Measurements from ENCODE around the gene RBM22.

Gene RBM22

GRCh38 chr5:150658699-150659265 lies 42.1 kb downstream of the RBM22 start:
- peaks cover 6% of the 10 kb centered on the region for H3K27me3 ChIP-seq (replicated peaks; ENCODE audit: control insufficient read depth, insufficient read depth, low read length)

GRCh38 chr5:150658121-150658520 lies 42.7 kb downstream of the RBM22 start:
- Histone ChIP-seq H3K9ac (ENCODE audit: low read length) (no peak overlapping the region), H3K36me3 (ENCODE audit: control insufficient read depth, insufficient read depth, low read length, severe bottlenecking) (no peaks in the 10 kb centered on the region), H3K4me3 (ENCODE audit: low read length) (no peak overlapping the region), H3K4me1 (ENCODE audit: control insufficient read depth, insufficient read depth, low read length) (peaks cover 15% of the 10 kb centered on the region), H3K27me3 (replicated peaks; ENCODE audit: control insufficient read depth, insufficient read depth, low read length) (peaks cover 6% of the 10 kb centered on the region), H3K9me3 (ENCODE audit: control insufficient read depth, low read length) (no peaks in the 10 kb centered on the region)
- DNase-seq (ENCODE audit: low read depth) = no peak

More at GRCh38 chr5:150658699-150659265, 42.1 kb downstream of the RBM22 start:
- H3K9me3 ChIP-seq (ENCODE audit: control insufficient read depth, low read length) = no peaks in the 10 kb centered on the region
- H3K9ac ChIP-seq (ENCODE audit: low read length) = no peak overlapping the region
- no peaks in the 10 kb centered on the region for H3K36me3 ChIP-seq (ENCODE audit: control insufficient read depth, insufficient read depth, low read length, severe bottlenecking)
- H3K4me1 ChIP-seq (ENCODE audit: control insufficient read depth, insufficient read depth, low read length) = peaks cover 8% of the 10 kb centered on the region
- no peak overlapping the region for H3K4me3 ChIP-seq (ENCODE audit: low read length)
- no peak for DNase-seq (ENCODE audit: low read depth)

- Histone ChIP-seq H3K36me3 (ENCODE audit: control insufficient read depth, insufficient read depth, low read length, severe bottlenecking) (no peaks in the 10 kb centered on the region), H3K4me3 (ENCODE audit: low read length) (peak overlapping the region; percentile 75), H3K4me1 (ENCODE audit: control insufficient read depth, insufficient read depth, low read length) (peaks cover 20% of the 10 kb centered on the region), H3K9ac (ENCODE audit: low read length) (peak overlapping the region; percentile 78), H3K27me3 (replicated peaks; ENCODE audit: control insufficient read depth, insufficient read depth, low read length) (peaks cover 4% of the 10 kb centered on the region), H3K9me3 (ENCODE audit: control insufficient read depth, low read length) (no peaks in the 10 kb centered on the region)
- DNase-seq (ENCODE audit: low read depth) = peak; percentile 78
Observed at GRCh38 chr5:150656191-150657132, 44.4 kb downstream of the RBM22 start.

- Histone ChIP-seq H3K4me1 (ENCODE audit: control insufficient read depth, insufficient read depth, low read length) (peaks cover 20% of the 10 kb centered on the region), H3K9ac (ENCODE audit: low read length) (no peak overlapping the region), H3K4me3 (ENCODE audit: low read length) (no peak overlapping the region), H3K36me3 (ENCODE audit: control insufficient read depth, insufficient read depth, low read length, severe bottlenecking) (no peaks in the 10 kb centered on the region), H3K27me3 (replicated peaks; ENCODE audit: control insufficient read depth, insufficient read depth, low read length) (no peaks in the 10 kb centered on the region), H3K9me3 (ENCODE audit: control insufficient read depth, low read length) (no peaks in the 10 kb centered on the region)
- no peak for DNase-seq (ENCODE audit: low read depth)
Observed at GRCh38 chr5:150655221-150655620, 45.6 kb downstream of the RBM22 start.

GRCh38 chr5:150653762-150654556 lies 46.9 kb downstream of the RBM22 start:
- no peak for DNase-seq (ENCODE audit: low read depth)
- H3K4me1 ChIP-seq (ENCODE audit: control insufficient read depth, insufficient read depth, low read length) = peaks cover 20% of the 10 kb centered on the region
- H3K9me3 ChIP-seq (ENCODE audit: control insufficient read depth, low read length) = no peaks in the 10 kb centered on the region
- H3K27me3 ChIP-seq (replicated peaks; ENCODE audit: control insufficient read depth, insufficient read depth, low read length) = no peaks in the 10 kb centered on the region
- no peak overlapping the region for H3K4me3 ChIP-seq (ENCODE audit: low read length)
- H3K9ac ChIP-seq (ENCODE audit: low read length) = no peak overlapping the region
- peaks cover 7% of the 10 kb centered on the region for H3K36me3 ChIP-seq (ENCODE audit: control insufficient read depth, insufficient read depth, low read length, severe bottlenecking)

- H3K27me3 ChIP-seq (replicated peaks; ENCODE audit: control insufficient read depth, insufficient read depth, low read length) = no peaks in the 10 kb centered on the region
- no peak overlapping the region for H3K9ac ChIP-seq (ENCODE audit: low read length)
- no peaks in the 10 kb centered on the region for H3K9me3 ChIP-seq (ENCODE audit: control insufficient read depth, low read length)
- no peak overlapping the region for H3K4me3 ChIP-seq (ENCODE audit: low read length)
- DNase-seq (ENCODE audit: low read depth) = no peak
- peaks cover 20% of the 10 kb centered on the region for H3K4me1 ChIP-seq (ENCODE audit: control insufficient read depth, insufficient read depth, low read length)
- H3K36me3 ChIP-seq (ENCODE audit: control insufficient read depth, insufficient read depth, low read length, severe bottlenecking) = peaks cover 14% of the 10 kb centered on the region
Observed at GRCh38 chr5:150653145-150653761, 47.6 kb downstream of the RBM22 start.

- Histone ChIP-seq H3K9me3 (ENCODE audit: control insufficient read depth, low read length) (no peaks in the 10 kb centered on the region), H3K4me1 (ENCODE audit: control insufficient read depth, insufficient read depth, low read length) (peaks cover 26% of the 10 kb centered on the region), H3K27me3 (replicated peaks; ENCODE audit: control insufficient read depth, insufficient read depth, low read length) (no peaks in the 10 kb centered on the region), H3K36me3 (ENCODE audit: control insufficient read depth, insufficient read depth, low read length, severe bottlenecking) (peaks cover 14% of the 10 kb centered on the region), H3K9ac (ENCODE audit: low read length) (no peak overlapping the region), H3K4me3 (ENCODE audit: low read length) (no peak overlapping the region)
- DNase-seq (ENCODE audit: low read depth) = no peak
Observed at GRCh38 chr5:150651924-150652671, 48.8 kb downstream of the RBM22 start.

GRCh38 chr5:150651382-150651781 lies 49.5 kb downstream of the RBM22 start:
- H3K27me3 ChIP-seq (replicated peaks; ENCODE audit: control insufficient read depth, insufficient read depth, low read length) = no peaks in the 10 kb centered on the region
- H3K9me3 ChIP-seq (ENCODE audit: control insufficient read depth, low read length) = no peaks in the 10 kb centered on the region
- H3K4me3 ChIP-seq (ENCODE audit: low read length) = no peak overlapping the region
- peaks cover 14% of the 10 kb centered on the region for H3K36me3 ChIP-seq (ENCODE audit: control insufficient read depth, insufficient read depth, low read length, severe bottlenecking)
- H3K4me1 ChIP-seq (ENCODE audit: control insufficient read depth, insufficient read depth, low read length) = peaks cover 25% of the 10 kb centered on the region
- no peak overlapping the region for H3K9ac ChIP-seq (ENCODE audit: low read length)
- no peak for DNase-seq (ENCODE audit: low read depth)

- Histone ChIP-seq H3K4me1 (ENCODE audit: control insufficient read depth, insufficient read depth, low read length) (peaks cover 30% of the 10 kb centered on the region), H3K9ac (ENCODE audit: low read length) (no peak overlapping the region), H3K27me3 (replicated peaks; ENCODE audit: control insufficient read depth, insufficient read depth, low read length) (no peaks in the 10 kb centered on the region), H3K36me3 (ENCODE audit: control insufficient read depth, insufficient read depth, low read length, severe bottlenecking) (peaks cover 14% of the 10 kb centered on the region), H3K9me3 (ENCODE audit: control insufficient read depth, low read length) (no peaks in the 10 kb centered on the region), H3K4me3 (ENCODE audit: low read length) (no peak overlapping the region)
- no peak for DNase-seq (ENCODE audit: low read depth)
Observed at GRCh38 chr5:150650021-150651006, 50.5 kb downstream of the RBM22 start.

All from adipocyte (in vitro differentiated cells).